Transverse colon (tissue), 4 donors: Measurements from ENCODE around the gene EPS8. TPM values are rescaled to one million over a fixed set of nuclear protein-coding genes. Genes with fewer than 3 reads are reported as not detected.

ENCODE experiments used
- DNase-seq: peaks from one replicate; pipeline ENCODE4 v3.0.0-alpha.2; 2019
- H3K27ac ChIP-seq, 4 donors: fragments of 200-600 bp; sonication (generic); 2 replicates each; pipeline ENCODE4 v1.5.1; 2016 to 2018; ENCODE audit warnings: inconsistent platforms in 4 of 4
- H3K27me3 ChIP-seq: fragments of 200-600 bp; sonication (generic); 2 replicates; pipeline ENCODE4 v1.5.1; 2017; ENCODE audit warnings: inconsistent platforms
- H3K36me3 ChIP-seq, 4 donors: fragments of 200-600 bp; sonication (generic); 2 replicates each; pipeline ENCODE4 v1.5.1; 2017 to 2019; ENCODE audit warnings: inconsistent platforms in 4 of 4
- H3K4me1 ChIP-seq, 4 donors: fragments of 200-600 bp; sonication (generic); 2 replicates each; pipeline ENCODE4 v1.5.1; 2017 to 2020; ENCODE audit warnings: inconsistent platforms in 4 of 4
- H3K4me3 ChIP-seq, 4 donors: fragments of 200-600 bp; sonication (generic); 1 replicate in 1 of 4; 2 replicates in 3 of 4; pipeline versions ENCODE4 v1.5.1 to v1.6.1; 2017 to 2019; ENCODE audit warnings: inconsistent platforms in 4 of 4
- H3K9me3 ChIP-seq, 2 donors: fragments of 200-600 bp; sonication (generic); 2 replicates each; pipeline ENCODE4 v1.5.1; 2017 to 2019; ENCODE audit warnings: inconsistent platforms in 2 of 2
- EP300 ChIP-seq: sonication (generic); formaldehyde crosslinking; IDR thresholded peaks from one replicate; pipeline ENCODE4 v1.6.1; 2017; ENCODE audit warnings: antibody characterized with exemption, low read depth
- POLR2A ChIP-seq: fragments of 450-650 bp; IDR thresholded peaks from one replicate; pipeline ENCODE4 v1.6.1; 2016; ENCODE audit warnings: antibody characterized with exemption, mild to moderate bottlenecking, moderate library complexity
- POLR2AphosphoS5 ChIP-seq, 3 donors: sonication (generic); formaldehyde crosslinking; IDR thresholded peaks; one replicate each; pipeline ENCODE4 v1.6.1; 2016; ENCODE audit warnings: antibody characterized with exemption in 3 of 3
- WGBS, 2 donors: methylation state at CpG; one replicate each; pipeline ENCODE4 v1.1.5; 2018; ENCODE audit warnings: low coverage in 1 of 2; 5-methylcytosine and 5-hydroxymethylcytosine counted together
- in situ Hi-C, 4 donors: fragments of 200-750 bp; cut with MboI; loops; one replicate each; pipeline versions ENCODE4 v1.15.0 to v1.15.1; 2017; ENCODE audit warnings: low sequenced_read_pairs in 3 of 4, low pct_ligation_motif_present in 1 of 4, low pct_unique_long_range_greater_than_20kb in 1 of 4
- intact Hi-C: fragments of 100-400 bp; cut with DNase I; formaldehyde crosslinking; loops from one replicate; pipeline ENCODE4 v1.15.1; 2023; ENCODE audit warnings: low total_unique reads
- total RNA-seq, 4 donors: library from RNA; depleted of rRNA; stranded (reverse); fragments of >200 nt; gene quantifications; one replicate each; pipeline ENCODE4 v1.1.0, GENCODE V29; 2016
- TF ChIP-seq, protein P1 (sequence below), 5 experiments: fragments of 200-600 bp in 3 of 5; fragments of 450-650 bp in 2 of 5; sonication (generic) in 3 of 5; IDR thresholded peaks; 1 replicate in 2 of 5; 2 replicates in 3 of 5; pipeline ENCODE4 v1.5.1; 2016 to 2017; ENCODE audit warnings: antibody characterized with exemption in 5 of 5, inconsistent platforms in 3 of 5, mild to moderate bottlenecking in 2 of 5, moderate library complexity in 1 of 5

Gene EPS8
- total RNA-seq, 4 donors from 2014 or later: 55.1 to 180 (median 140) TPM

DNA sequence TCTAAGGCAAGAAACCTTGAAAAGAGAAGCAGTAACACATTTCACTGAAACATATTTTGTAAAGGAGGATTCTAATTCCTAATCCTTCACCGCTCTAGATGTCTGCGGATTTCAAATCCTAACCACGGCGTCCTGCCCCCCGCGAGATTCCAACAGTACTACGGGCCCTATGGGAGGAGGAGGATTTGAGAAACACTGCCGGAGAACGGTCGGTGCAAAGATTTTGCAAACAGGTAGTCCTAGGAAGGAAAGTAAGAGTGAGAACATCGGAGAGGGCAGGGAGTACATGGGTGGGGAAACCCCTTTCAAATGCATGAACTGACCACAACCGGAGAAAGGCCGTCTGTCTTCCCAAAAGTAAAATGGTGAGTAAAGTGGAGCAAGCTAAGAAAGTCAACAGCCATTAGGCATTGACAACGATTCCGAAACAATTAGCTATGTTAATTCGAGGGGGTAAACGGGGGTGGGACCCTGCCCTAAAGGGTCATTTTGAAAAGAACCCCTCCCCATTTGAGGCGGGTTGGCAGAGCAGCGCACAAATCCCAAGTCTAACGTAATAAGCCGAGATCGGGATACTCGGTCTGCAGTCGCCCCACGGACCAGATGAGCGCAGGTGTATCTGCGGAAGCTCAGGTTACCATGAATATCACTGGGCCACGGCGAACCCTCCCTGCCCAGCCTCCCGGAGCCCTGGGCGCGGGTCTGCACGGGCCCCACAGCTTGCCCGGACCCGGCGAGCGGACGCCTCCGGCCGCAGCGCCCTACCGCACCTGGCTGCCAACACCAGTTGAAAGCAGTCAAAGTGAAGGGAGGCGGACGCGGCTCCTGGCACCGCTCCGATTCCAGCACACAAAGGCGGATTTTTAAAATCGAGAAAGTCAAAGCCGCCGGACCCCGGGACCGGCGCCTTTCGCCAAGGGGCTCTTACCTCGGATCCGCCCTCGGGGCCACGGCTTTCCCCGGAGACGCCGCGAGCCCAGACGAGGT, 662 bp downstream of the EPS8 start:
- no peaks in the 10 kb centered on the region for H3K9me3 ChIP-seq
- DNase-seq: peak; percentile 51
- intact Hi-C loops: no loop called here
- no peaks in the 10 kb centered on the region for H3K36me3 ChIP-seq
- peak overlapping the region; percentile 77 to 89 (median 82) for H3K4me3 ChIP-seq
- peaks cover 3% of the 10 kb centered on the region for H3K27me3 ChIP-seq
- peak overlapping the region; percentile 94 to 97 (median 97) for H3K27ac ChIP-seq
- TF ChIP-seq POLR2AphosphoS5 (IDR thresholded peaks at IDR 0.05) (peak in 2 of 3 donors; percentile 15 to 16), POLR2A (no peak), EP300 (no peak)
- TF ChIP-seq, protein P1, sequence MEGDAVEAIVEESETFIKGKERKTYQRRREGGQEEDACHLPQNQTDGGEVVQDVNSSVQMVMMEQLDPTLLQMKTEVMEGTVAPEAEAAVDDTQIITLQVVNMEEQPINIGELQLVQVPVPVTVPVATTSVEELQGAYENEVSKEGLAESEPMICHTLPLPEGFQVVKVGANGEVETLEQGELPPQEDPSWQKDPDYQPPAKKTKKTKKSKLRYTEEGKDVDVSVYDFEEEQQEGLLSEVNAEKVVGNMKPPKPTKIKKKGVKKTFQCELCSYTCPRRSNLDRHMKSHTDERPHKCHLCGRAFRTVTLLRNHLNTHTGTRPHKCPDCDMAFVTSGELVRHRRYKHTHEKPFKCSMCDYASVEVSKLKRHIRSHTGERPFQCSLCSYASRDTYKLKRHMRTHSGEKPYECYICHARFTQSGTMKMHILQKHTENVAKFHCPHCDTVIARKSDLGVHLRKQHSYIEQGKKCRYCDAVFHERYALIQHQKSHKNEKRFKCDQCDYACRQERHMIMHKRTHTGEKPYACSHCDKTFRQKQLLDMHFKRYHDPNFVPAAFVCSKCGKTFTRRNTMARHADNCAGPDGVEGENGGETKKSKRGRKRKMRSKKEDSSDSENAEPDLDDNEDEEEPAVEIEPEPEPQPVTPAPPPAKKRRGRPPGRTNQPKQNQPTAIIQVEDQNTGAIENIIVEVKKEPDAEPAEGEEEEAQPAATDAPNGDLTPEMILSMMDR (IDR thresholded peaks at IDR 0.05): peak in 3 of 5 experiments; percentile 6 to 28 (median 11)
- in situ Hi-C loops: no loop called here
- peaks cover 0 to 43% (median 15%) of the 10 kb centered on the region in 4 donors for H3K4me1 ChIP-seq
- 2% methylated on average over 9 to 56 of the region's 64 CpGs for WGBS, 2 donors

DNA sequence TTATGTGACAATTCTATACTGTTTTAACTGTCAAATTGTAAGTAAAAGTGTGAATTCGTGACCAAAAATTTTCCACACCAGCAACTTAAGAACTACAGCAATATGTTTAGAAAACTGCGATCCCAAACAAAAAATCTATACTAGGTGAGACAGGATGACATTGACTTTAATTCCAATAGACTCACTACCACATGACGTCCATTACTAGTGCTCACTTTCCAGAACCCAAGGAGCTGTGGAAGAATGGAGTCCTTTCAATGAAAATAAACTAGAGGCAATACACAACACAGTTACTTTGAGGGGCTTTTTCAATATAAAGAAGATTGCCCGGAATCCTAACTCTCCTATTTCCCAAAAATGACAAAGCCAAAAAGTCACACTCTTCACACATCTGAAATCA, 1.4 kb downstream of the EPS8 start:
- Histone ChIP-seq H3K36me3 (no peaks in the 10 kb centered on the region), H3K9me3 (no peaks in the 10 kb centered on the region), H3K27me3 (peaks cover 3% of the 10 kb centered on the region), H3K27ac (peak overlapping the region; percentile 94 to 97 (median 97)), H3K4me3 (peak overlapping the region; percentile 77 to 89 (median 82)), H3K4me1 (peaks cover 0 to 49% (median 18%) of the 10 kb centered on the region in 4 donors)
- 37 to 56% methylated on average over 4 of the region's 4 CpGs for WGBS, 2 donors
- intact Hi-C loops: no loop called here
- in situ Hi-C loops: no loop called here
- no peak for DNase-seq
- no peak for TF ChIP-seq POLR2A
- TF ChIP-seq, protein P1 (IDR thresholded peaks at IDR 0.05): no peak
- no peak for TF ChIP-seq POLR2AphosphoS5 (IDR thresholded peaks at IDR 0.05)
- TF ChIP-seq EP300: no peak

DNA sequence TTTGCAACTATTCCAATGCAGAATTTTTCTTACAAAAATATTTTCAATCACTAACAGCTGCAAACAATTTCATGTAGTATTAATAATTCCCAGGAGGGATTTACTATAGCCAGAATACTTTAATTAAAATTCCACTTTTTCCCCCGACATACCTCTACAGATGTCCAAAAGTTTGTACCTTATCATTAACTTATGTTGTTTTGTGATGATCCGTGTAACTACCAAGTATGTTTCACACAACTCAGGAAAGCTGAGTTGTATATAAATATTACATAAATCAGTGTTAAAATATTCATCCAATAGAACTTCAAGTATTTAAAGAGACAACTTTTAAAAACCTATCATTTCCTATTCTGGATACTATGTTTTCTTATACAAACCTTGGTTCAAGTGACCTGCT, 2.4 kb downstream of the EPS8 start:
- no peaks in the 10 kb centered on the region for H3K9me3 ChIP-seq
- H3K27ac ChIP-seq: peak overlapping the region; percentile 94 to 97 (median 97)
- no peaks in the 10 kb centered on the region for H3K36me3 ChIP-seq
- intact Hi-C loops (no loop called here), in situ Hi-C loops (no loop called here)
- TF ChIP-seq POLR2AphosphoS5 (IDR thresholded peaks at IDR 0.05): no peak
- TF ChIP-seq, protein P1 (IDR thresholded peaks at IDR 0.05): no peak
- no peak for TF ChIP-seq POLR2A
- no peak for TF ChIP-seq EP300
- 18 to 36% methylated on average over 2 of the region's 2 CpGs for WGBS, 2 donors
- H3K4me1 ChIP-seq: peaks cover 0 to 57% (median 18%) of the 10 kb centered on the region in 4 donors
- H3K27me3 ChIP-seq: peaks cover 3% of the 10 kb centered on the region
- DNase-seq: no peak
- peak overlapping the region in 3 of 4 donors; percentile 77 to 89 (median 79) for H3K4me3 ChIP-seq

DNA sequence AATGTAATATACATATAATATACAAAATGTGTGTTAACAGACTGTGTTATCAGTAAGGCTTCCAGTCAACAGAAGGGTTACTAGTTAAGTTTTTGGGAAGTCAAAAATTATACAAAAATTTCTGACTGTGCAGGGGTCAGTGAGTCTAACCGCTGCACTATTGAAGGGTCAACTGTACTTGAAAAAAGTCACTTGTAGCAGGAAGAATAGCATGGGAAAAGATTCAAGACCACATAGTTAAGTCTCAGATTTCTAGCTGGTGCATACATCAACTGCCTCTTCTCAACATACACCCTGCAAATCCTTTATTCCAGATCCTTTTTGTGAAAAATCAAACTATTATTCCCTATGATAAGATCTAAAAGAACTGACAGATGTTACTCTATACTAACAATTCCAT, 5.9 kb downstream of the EPS8 start:
- Histone ChIP-seq H3K36me3 (no peaks in the 10 kb centered on the region), H3K27me3 (peaks cover 3% of the 10 kb centered on the region), H3K9me3 (no peaks in the 10 kb centered on the region), H3K4me1 (peaks cover 0 to 82% (median 35%) of the 10 kb centered on the region in 4 donors), H3K27ac (no peak overlapping the region), H3K4me3 (no peak overlapping the region)
- in situ Hi-C loops: no loop called here
- intact Hi-C loops: no loop called here
- no peak for DNase-seq
- TF ChIP-seq, protein P1 (IDR thresholded peaks at IDR 0.05): no peak
- TF ChIP-seq EP300 (no peak), POLR2AphosphoS5 (IDR thresholded peaks at IDR 0.05) (no peak), POLR2A (no peak)
- WGBS, 2 donors: 86 to 100% methylated on average over 1 of the region's 1 CpG
